ENCODE data around the gene KCNJ1. TPM values are rescaled to one million over a fixed set of nuclear protein-coding genes. Genes with fewer than 3 reads are reported as not detected.

Gene KCNJ1
- polyA plus RNA-seq, 3 donors from 2014 or later = not detected

GRCh38 chr11:128884703-128885338 lies 17.7 kb upstream of the KCNJ1 start:
- Mint-ChIP-seq H3K27me3 (ENCODE audit: low read depth in 3 of 3) (peaks cover 14 to 34% (median 27%) of the 10 kb centered on the region in 3 donors), H3K36me3 (no peaks in the 10 kb centered on the region), H3K27ac (no peak overlapping the region), H3K9me3 (peaks cover 0 to 1% (median 0%) of the 10 kb centered on the region in 6 donors), H3K4me3 (no peak overlapping the region), H3K4me1 (peaks cover 19 to 27% of the 10 kb centered on the region in 2 donors)
- peak; percentile 70 to 73 (median 71) for DNase-seq

- Mint-ChIP-seq H3K4me3 (no peak overlapping the region), H3K36me3 (no peaks in the 10 kb centered on the region), H3K27ac (no peak overlapping the region), H3K9me3 (peaks cover 0 to 1% (median 0%) of the 10 kb centered on the region in 6 donors), H3K27me3 (ENCODE audit: low read depth in 3 of 3) (peaks cover 14 to 26% (median 23%) of the 10 kb centered on the region in 3 donors), H3K4me1 (peaks cover 19 to 27% of the 10 kb centered on the region in 2 donors)
- no peak for DNase-seq
These were observed 17.0 kb upstream of the KCNJ1 start for GRCh38 chr11:128884054-128884453.

- no peak overlapping the region for H3K4me3 Mint-ChIP-seq
- H3K27me3 Mint-ChIP-seq (ENCODE audit: low read depth in 3 of 3) = peaks cover 13 to 20% (median 18%) of the 10 kb centered on the region in 3 donors
- H3K36me3 Mint-ChIP-seq = no peaks in the 10 kb centered on the region
- no peak for DNase-seq
- peaks cover 19 to 21% of the 10 kb centered on the region in 2 donors for H3K4me1 Mint-ChIP-seq
- peaks cover 0 to 1% (median 0%) of the 10 kb centered on the region in 6 donors for H3K9me3 Mint-ChIP-seq
- H3K27ac Mint-ChIP-seq = no peak overlapping the region
These were observed 15.4 kb upstream of the KCNJ1 start for GRCh38 chr11:128882451-128882850.

DNA sequence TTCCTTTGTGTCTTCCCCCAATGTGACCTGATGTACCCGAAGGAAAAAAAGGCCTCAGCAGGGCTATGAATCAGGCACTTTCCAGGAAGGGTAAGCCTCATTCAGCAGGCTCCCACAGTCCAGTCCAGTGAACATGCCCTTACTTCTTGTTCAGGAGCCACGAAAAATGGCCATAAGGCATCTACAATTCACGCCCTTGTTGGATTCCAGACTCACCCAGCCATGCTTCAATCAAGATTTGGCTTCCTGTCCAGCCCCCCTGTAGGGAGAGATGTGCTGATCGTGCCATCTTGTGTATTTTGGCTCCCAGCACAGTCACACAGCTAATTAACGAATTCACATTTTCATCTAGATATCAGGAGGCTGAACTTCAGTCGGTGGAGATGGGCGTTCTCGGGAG lies 14.1 kb upstream of the KCNJ1 start:
- Mint-ChIP-seq H3K36me3 (no peaks in the 10 kb centered on the region), H3K4me3 (no peak overlapping the region), H3K4me1 (peaks cover 8 to 10% of the 10 kb centered on the region in 2 donors), H3K9me3 (peaks cover 0 to 1% (median 0%) of the 10 kb centered on the region in 6 donors), H3K27ac (no peak overlapping the region), H3K27me3 (ENCODE audit: low read depth in 3 of 3) (peaks cover 10 to 18% (median 14%) of the 10 kb centered on the region in 3 donors)
- DNase-seq = no peak

DNA sequence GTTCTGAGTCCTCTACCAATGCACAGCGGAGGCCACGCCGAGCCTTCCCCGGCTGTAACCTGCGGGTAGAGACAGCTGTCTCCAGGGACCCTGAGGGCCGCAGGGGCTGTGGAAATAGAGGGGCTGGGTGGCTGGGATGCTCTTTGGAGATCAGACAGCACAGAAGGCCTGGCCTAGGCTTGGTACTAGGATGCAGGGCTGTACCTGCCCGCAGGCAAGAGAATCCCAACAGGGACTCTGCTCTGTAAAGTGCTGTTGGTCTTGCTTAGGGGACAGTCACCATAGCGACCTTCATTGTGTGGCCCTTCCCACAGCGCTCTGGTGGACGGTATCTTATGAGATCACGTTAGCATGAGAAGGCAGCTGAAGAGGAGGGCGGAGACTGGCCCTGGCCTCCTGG lies 12.7 kb upstream of the KCNJ1 start:
- no peak overlapping the region for H3K4me3 Mint-ChIP-seq
- peaks cover 1 to 3% of the 10 kb centered on the region in 2 donors for H3K4me1 Mint-ChIP-seq
- no peaks in the 10 kb centered on the region for H3K36me3 Mint-ChIP-seq
- DNase-seq = no peak
- H3K9me3 Mint-ChIP-seq = no peaks in the 10 kb centered on the region
- peaks cover 12 to 19% (median 13%) of the 10 kb centered on the region in 3 donors for H3K27me3 Mint-ChIP-seq (ENCODE audit: low read depth in 3 of 3)
- no peak overlapping the region for H3K27ac Mint-ChIP-seq

GRCh38 chr11:128878455-128878854 lies 11.4 kb upstream of the KCNJ1 start:
- Mint-ChIP-seq H3K27me3 (ENCODE audit: low read depth in 3 of 3) (peaks cover 7 to 14% (median 9%) of the 10 kb centered on the region in 3 donors), H3K27ac (no peak overlapping the region), H3K4me1 (no peaks in the 10 kb centered on the region), H3K4me3 (no peak overlapping the region), H3K9me3 (no peaks in the 10 kb centered on the region), H3K36me3 (no peaks in the 10 kb centered on the region)
- no peak for DNase-seq

DNA sequence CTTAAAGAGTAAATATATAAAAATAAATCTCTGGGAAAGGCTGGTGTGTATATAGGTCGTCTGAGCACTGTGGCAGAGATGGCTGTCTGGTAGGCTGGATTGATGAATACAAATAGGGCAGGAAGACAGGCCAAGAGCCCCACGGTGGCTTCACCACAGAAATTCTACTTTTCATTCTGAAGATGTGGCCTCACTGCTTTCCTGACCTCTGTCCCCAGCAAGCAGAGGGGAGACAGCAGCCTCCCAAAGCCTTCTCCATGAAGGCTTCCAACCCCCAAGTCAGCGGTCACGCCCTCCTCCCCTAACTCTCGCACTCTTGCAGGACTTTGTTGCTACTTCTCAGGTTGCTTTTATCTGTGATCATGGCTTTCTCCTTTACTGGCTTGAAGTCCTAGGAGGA lies 10.6 kb upstream of the KCNJ1 start:
- no peaks in the 10 kb centered on the region for H3K9me3 Mint-ChIP-seq
- no peaks in the 10 kb centered on the region for H3K36me3 Mint-ChIP-seq
- DNase-seq = no peak
- H3K4me1 Mint-ChIP-seq = no peaks in the 10 kb centered on the region
- H3K27me3 Mint-ChIP-seq (ENCODE audit: low read depth in 3 of 3) = peaks cover 6 to 14% (median 11%) of the 10 kb centered on the region in 3 donors
- H3K27ac Mint-ChIP-seq = no peak overlapping the region
- no peak overlapping the region for H3K4me3 Mint-ChIP-seq

GRCh38 chr11:128876133-128876650 lies 9.1 kb upstream of the KCNJ1 start:
- no peaks in the 10 kb centered on the region for H3K9me3 Mint-ChIP-seq

GRCh38 chr11:128874427-128874826 lies 7.3 kb upstream of the KCNJ1 start:
- H3K27me3 Mint-ChIP-seq (ENCODE audit: low read depth in 3 of 3) = peaks cover 2 to 10% (median 5%) of the 10 kb centered on the region in 3 donors
- DNase-seq = no peak
- H3K9me3 Mint-ChIP-seq = no peaks in the 10 kb centered on the region

More at GRCh38 chr11:128876133-128876650, 9.1 kb upstream of the KCNJ1 start:
- Mint-ChIP-seq H3K36me3 (no peaks in the 10 kb centered on the region), H3K4me3 (no peak overlapping the region), H3K4me1 (no peaks in the 10 kb centered on the region), H3K27me3 (ENCODE audit: low read depth in 3 of 3) (peaks cover 5 to 11% (median 6%) of the 10 kb centered on the region in 3 donors), H3K27ac (no peak overlapping the region)
- no peak for DNase-seq

DNA sequence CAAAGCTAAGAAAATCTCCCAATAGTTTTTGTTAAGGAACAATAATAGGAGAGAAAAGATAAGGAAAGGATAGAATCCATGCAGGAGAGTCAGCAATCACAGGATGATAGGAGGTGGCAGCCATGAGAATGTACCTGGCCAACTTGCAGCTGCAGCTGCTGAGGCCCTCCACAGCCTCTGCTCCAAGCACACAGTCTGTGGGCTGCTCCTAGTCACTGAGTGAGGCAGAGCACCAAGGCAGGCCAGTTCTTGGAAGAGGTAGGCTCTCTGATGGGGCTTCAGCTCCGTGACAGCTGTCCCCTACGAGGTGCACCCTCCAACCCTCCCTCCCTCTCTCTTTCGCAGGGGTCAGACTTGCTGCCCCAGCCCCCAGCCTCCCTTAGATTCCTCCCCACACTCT lies 5.5 kb upstream of the KCNJ1 start:
- Mint-ChIP-seq H3K36me3 (no peaks in the 10 kb centered on the region), H3K9me3 (no peaks in the 10 kb centered on the region), H3K27ac (no peak overlapping the region), H3K4me1 (no peaks in the 10 kb centered on the region), H3K27me3 (ENCODE audit: low read depth in 3 of 3) (peaks cover 2 to 10% (median 2%) of the 10 kb centered on the region in 3 donors), H3K4me3 (no peak overlapping the region)
- no peak for DNase-seq

More at GRCh38 chr11:128874427-128874826, 7.3 kb upstream of the KCNJ1 start:
- H3K4me3 Mint-ChIP-seq = no peak overlapping the region
- no peaks in the 10 kb centered on the region for H3K4me1 Mint-ChIP-seq
- no peak overlapping the region for H3K27ac Mint-ChIP-seq
- H3K36me3 Mint-ChIP-seq = no peaks in the 10 kb centered on the region

- Mint-ChIP-seq H3K27ac (no peak overlapping the region), H3K9me3 (no peaks in the 10 kb centered on the region), H3K4me1 (no peaks in the 10 kb centered on the region), H3K27me3 (ENCODE audit: low read depth in 3 of 3) (peaks cover 2 to 10% (median 2%) of the 10 kb centered on the region in 3 donors), H3K4me3 (no peak overlapping the region), H3K36me3 (no peaks in the 10 kb centered on the region)
- no peak for DNase-seq
These were observed 5.0 kb upstream of the KCNJ1 start for GRCh38 chr11:128872094-128872493.

DNA sequence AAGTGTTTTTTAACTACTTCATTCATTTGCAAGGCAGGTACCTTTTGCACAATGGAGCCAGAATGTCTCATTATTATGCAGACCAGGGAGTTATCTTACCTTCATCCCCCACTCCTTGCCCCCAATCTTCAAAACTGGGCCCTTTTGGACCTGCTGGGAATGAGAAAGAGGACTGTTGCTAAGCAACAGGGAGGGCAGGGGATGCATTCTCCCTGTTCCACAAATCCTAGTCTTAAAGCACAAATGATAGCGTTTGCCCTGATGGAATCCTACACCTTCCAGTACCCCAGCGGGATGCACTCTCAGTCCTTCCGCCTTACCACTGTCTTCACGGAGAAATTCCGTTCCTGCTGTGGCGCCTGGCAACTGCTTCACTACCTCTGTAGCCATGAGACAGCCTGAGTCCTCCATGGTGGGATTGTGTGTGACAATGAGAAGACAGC lies 4.1 kb upstream of the KCNJ1 start:
- Mint-ChIP-seq H3K4me1 (no peaks in the 10 kb centered on the region), H3K27me3 (ENCODE audit: low read depth in 3 of 3) (peaks cover 0 to 10% (median 2%) of the 10 kb centered on the region in 3 donors), H3K36me3 (no peaks in the 10 kb centered on the region), H3K27ac (no peak overlapping the region), H3K9me3 (no peaks in the 10 kb centered on the region), H3K4me3 (no peak overlapping the region)
- no peak for DNase-seq

DNA sequence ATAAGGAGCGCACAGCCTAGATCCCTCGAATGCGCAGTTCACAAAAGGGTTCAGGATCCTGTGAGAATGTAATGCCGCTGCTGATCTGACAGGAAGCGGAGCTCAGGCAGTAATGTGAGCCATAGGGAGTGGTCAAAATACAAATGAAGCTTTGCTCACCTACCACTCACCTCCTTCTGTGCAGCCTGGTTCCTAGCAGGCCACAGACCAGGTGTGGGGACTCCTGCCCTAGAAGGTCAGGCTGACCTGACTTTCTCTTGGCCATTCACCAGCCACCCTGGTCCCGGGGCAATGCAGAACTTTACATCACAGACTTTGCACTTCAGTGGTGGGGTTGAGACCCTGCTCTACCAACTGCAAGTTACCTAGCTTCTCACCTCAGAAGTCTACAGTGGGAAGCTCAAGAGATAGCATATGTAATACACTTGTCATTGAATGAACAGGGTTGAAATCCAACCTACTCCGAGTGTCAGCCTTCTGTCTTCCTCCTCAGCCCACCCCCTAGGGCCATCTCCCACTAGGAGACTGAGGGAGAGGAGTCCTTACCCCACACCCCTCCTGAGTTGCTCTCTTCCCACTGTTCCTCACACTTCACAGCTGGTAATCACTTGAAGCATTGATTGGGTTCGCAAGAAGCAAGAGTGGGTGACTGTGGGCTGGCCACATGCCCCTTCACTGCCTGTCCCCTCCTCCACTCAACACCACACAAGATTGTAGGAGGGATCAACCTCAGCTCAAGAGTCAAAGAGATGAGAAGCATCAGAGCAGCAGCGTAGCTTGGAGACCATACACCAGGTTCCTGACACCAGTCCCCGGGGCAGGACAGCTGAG lies 2.0 kb upstream of the KCNJ1 start:
- peaks cover 0 to 4% (median 0%) of the 10 kb centered on the region in 3 donors for H3K27me3 Mint-ChIP-seq (ENCODE audit: low read depth in 3 of 3)
- no peaks in the 10 kb centered on the region for H3K9me3 Mint-ChIP-seq
- peaks cover 0 to 3% (median 0%) of the 10 kb centered on the region in 3 donors for H3K36me3 Mint-ChIP-seq
- H3K4me1 Mint-ChIP-seq = no peaks in the 10 kb centered on the region
- H3K27ac Mint-ChIP-seq = peak overlapping the region in 1 of 6 donors; percentile 12
- DNase-seq = peak; percentile 21 to 46 (median 38)
- H3K4me3 Mint-ChIP-seq = no peak overlapping the region

DNA sequence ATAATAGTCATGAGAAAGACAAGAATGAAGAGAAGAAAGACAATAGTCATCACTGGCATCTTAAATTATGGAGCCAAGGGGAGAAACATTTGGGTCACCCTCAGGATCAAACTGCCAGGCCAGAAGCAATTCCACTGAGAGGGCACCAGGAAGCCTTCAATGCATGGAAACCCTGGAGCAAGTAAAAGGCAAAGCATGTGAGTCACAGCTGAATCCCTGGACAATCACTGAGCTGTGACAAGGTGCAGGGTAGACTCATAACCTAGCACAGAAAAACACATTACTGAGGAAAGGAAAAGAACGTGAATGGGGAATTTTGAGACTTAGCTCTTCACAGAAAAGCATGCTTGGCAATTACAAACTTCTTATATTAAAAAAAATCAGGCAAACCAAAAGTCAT lies 1.6 kb downstream of the KCNJ1 start:
- Mint-ChIP-seq H3K9me3 (no peaks in the 10 kb centered on the region), H3K4me3 (no peak overlapping the region), H3K27me3 (ENCODE audit: low read depth in 3 of 3) (peaks cover 0 to 3% (median 3%) of the 10 kb centered on the region in 3 donors), H3K36me3 (peaks cover 0 to 3% (median 0%) of the 10 kb centered on the region in 3 donors), H3K4me1 (no peaks in the 10 kb centered on the region), H3K27ac (no peak overlapping the region)
- DNase-seq = no peak

Measured in immature natural killer cell (primary cell).